ENCODE measurements around the gene EFCAB11. TPM values are rescaled to one million over a fixed set of nuclear protein-coding genes. Genes with fewer than 3 reads are reported as not detected.

Gene EFCAB11
- total RNA-seq, 6 donors from 2014 or later: 1.9 to 9.4 (median 4.6) TPM

GRCh38 chr14:89861630-89862029, 92.9 kb downstream of the EFCAB11 start:
- Histone ChIP-seq H3K27ac (no peak overlapping the region), H3K27me3 (no peaks in the 10 kb centered on the region), H3K36me3 (no peaks in the 10 kb centered on the region), H3K4me3 (no peak overlapping the region), H3K4me1 (no peaks in the 10 kb centered on the region), H3K9me3 (peaks cover 0 to 3% (median 0%) of the 10 kb centered on the region in 4 donors)
- DNase-seq (no peak), ATAC-seq (ENCODE audit: low FRiP score in 2 of 2) (no peak)
- TF ChIP-seq POLR2A (IDR thresholded peaks at IDR 0.05) (no peak), POLR2AphosphoS5 (IDR thresholded peaks at IDR 0.05) (no peak), CTCF (IDR thresholded peaks at IDR 0.05) (no peak), EP300 (IDR thresholded peaks at IDR 0.05) (no peak)

DNA sequence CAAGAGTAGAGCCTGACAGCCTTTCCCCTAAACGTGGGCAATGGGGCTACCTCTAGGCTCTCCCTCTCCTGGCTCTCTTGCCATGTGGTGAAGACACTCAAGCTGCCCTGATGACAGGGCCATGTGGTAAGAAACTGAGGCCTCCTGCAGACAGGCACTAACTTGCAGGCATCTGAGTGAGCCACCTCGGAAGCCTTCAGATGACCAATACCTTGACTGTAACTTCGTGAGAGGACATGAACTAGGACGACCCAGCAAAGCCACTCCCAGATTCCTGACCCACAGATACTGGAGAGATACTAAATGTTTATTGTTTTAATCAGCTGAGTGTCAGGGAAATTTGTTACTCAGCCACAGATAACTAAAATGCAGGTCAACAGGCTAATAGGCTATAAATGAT, 96.4 kb downstream of the EFCAB11 start:
- Histone ChIP-seq H3K4me1 (no peaks in the 10 kb centered on the region), H3K36me3 (no peaks in the 10 kb centered on the region), H3K27me3 (no peaks in the 10 kb centered on the region), H3K9me3 (peaks cover 0 to 3% (median 0%) of the 10 kb centered on the region in 4 donors), H3K27ac (no peak overlapping the region), H3K4me3 (no peak overlapping the region)
- 87 to 89% methylated on average over 3 to 4 of the region's 4 CpGs for WGBS, 2 donors
- TF ChIP-seq POLR2AphosphoS5 (IDR thresholded peaks at IDR 0.05) (no peak), CTCF (IDR thresholded peaks at IDR 0.05) (no peak), EP300 (IDR thresholded peaks at IDR 0.05) (no peak), POLR2A (IDR thresholded peaks at IDR 0.05) (no peak)
- no peak for DNase-seq
- no peak for ATAC-seq (ENCODE audit: low FRiP score in 2 of 2)

GRCh38 chr14:89856871-89857345, 97.6 kb downstream of the EFCAB11 start:
- no peak for DNase-seq

DNA sequence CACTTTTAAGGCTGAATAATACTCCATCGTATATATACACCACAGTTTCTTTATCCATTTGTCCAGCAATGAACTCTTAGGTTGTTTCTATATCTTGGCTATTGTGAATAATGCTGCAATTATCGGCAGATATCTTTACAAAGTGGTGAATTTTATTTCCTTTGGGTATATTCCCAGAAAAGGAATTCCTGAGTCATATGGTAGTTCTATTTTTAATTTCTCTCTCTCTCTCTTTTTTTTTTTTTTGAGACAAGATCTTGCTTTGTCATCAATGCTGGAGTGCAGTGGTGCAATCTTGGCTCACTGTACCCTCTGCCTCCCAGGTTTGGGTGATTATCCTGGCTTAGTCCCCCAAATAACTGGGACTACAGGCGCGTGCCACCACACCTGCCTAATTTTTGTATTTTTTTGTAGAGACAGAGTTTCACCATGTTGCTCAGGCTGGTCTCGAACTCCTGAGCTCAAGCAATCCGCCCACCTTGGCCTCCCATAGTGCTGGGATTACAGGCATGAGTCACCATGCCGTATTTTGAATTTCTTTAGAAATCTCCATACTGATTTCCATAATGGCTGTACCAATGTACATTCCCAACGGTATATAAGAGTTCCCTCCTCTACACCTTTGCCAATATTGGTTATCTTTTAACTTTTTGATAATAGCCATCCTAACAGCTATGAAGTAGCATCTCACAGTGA, 98.4 kb downstream of the EFCAB11 start:
- Histone ChIP-seq H3K27ac (no peak overlapping the region), H3K4me1 (no peaks in the 10 kb centered on the region), H3K4me3 (no peak overlapping the region), H3K9me3 (no peaks in the 10 kb centered on the region), H3K27me3 (no peaks in the 10 kb centered on the region), H3K36me3 (no peaks in the 10 kb centered on the region)
- no peak for DNase-seq
- TF ChIP-seq CTCF (IDR thresholded peaks at IDR 0.05) (no peak), EP300 (IDR thresholded peaks at IDR 0.05) (no peak), POLR2AphosphoS5 (IDR thresholded peaks at IDR 0.05) (no peak), POLR2A (IDR thresholded peaks at IDR 0.05) (no peak)
- WGBS, 2 donors: 93 to 94% methylated on average over 8 of the region's 8 CpGs
- ATAC-seq (ENCODE audit: low FRiP score in 2 of 2): no peak

More at GRCh38 chr14:89856871-89857345, 97.6 kb downstream of the EFCAB11 start:
- ATAC-seq (ENCODE audit: low FRiP score in 2 of 2): no peak
- peaks cover 0 to 3% (median 0%) of the 10 kb centered on the region in 4 donors for H3K9me3 ChIP-seq
- H3K4me1 ChIP-seq: no peaks in the 10 kb centered on the region
- no peak for TF ChIP-seq POLR2AphosphoS5 (IDR thresholded peaks at IDR 0.05)
- TF ChIP-seq CTCF (IDR thresholded peaks at IDR 0.05): no peak
- TF ChIP-seq EP300 (IDR thresholded peaks at IDR 0.05): no peak
- TF ChIP-seq POLR2A (IDR thresholded peaks at IDR 0.05): no peak
- 85 to 89% methylated on average over 1 of the region's 1 CpG for WGBS, 2 donors
- H3K4me3 ChIP-seq: no peak overlapping the region
- no peaks in the 10 kb centered on the region for H3K36me3 ChIP-seq
- H3K27ac ChIP-seq: no peak overlapping the region
- H3K27me3 ChIP-seq: no peaks in the 10 kb centered on the region
